HCT116 (cell line): ENCODE data around the gene RGS12. TPM values are rescaled to one million over a fixed set of nuclear protein-coding genes. Genes with fewer than 3 reads are reported as not detected.

Experiments used
- ATAC-seq: fragments of 200-7000 bp; cut with Tn5 transposase; 2 replicates; pipeline ENCODE4 v1.9.1; 2020; ENCODE audit warnings: mild to moderate bottlenecking, moderate library complexity
- BruUV-seq: library from RNA; stranded (reverse); fragments of 400-500 nt; replicated peaks from 2 replicates; lab custom pipeline; 2021; lab: Mats Ljungman, UMichigan
- CTCF ChIA-PET: fragments of 300-600 bp; sonication (Branson Sonifier 250); formaldehyde crosslinking; loops from one replicate; lab custom pipeline; 2021; ENCODE audit warnings: antibody characterized with exemption; lab: Charles Lee
- POLR2A ChIA-PET: fragments of 300-600, 350-600 bp; sonication (Branson Sonifier 250); formaldehyde crosslinking; loops from one replicate; lab custom pipeline; 2021; ENCODE audit warnings: antibody characterized with exemption; lab: Charles Lee
- RAD21 ChIA-PET, 2 experiments: fragments of 300-600 bp; sonication (Branson Sonifier 250); formaldehyde crosslinking; loops; one replicate each; lab custom pipeline; 2023; ENCODE audit warnings: low total read pairs in 2 of 2; ENCODE audit not compliant: uncharacterized antibody in 2 of 2, unreplicated experiment in 2 of 2, low non-redundant PET in 1 of 2; lab: Charles Lee
- DNase-seq: peaks from one replicate; pipeline ENCODE4 v3.0.0-alpha.2; 2010; ENCODE audit warnings: low read depth, low spot score
- H2AFZ ChIP-seq: fragments of 200-600 bp; shearing (Covaris generic), sonication (generic); 2 replicates; pipeline ENCODE4 v1.6.1; 2017; ENCODE audit warnings: low read depth, mixed run types, mixed read lengths, antibody characterized with exemption, low read length; ENCODE audit not compliant: poor library complexity, severe bottlenecking
- H3K27ac ChIP-seq: 2 replicates; pipeline ENCODE4 v1.5.1; 2012; ENCODE audit warnings: low read depth, low read length
- H3K27me3 ChIP-seq: fragments of 200-600 bp; sonication (generic); 2 replicates; pipeline ENCODE4 v1.6.1; 2016; ENCODE audit warnings: mixed run types, low read length, mixed read lengths; ENCODE audit not compliant: insufficient read depth
- H3K36me3 ChIP-seq, 2 experiments: fragments of 200-500 bp in 1 of 2; fragments of 200-600 bp in 1 of 2; sonication (Bioruptor generic) in 1 of 2; sonication (generic) in 1 of 2; 2 replicates each; pipeline versions ENCODE4 v1.5.1 to v1.6.1; 2014 to 2016; ENCODE audit warnings: low read length in 2 of 2, inconsistent platforms in 1 of 2, mixed read lengths in 1 of 2, mixed run types in 1 of 2; ENCODE audit not compliant: insufficient read depth in 2 of 2, control insufficient read depth in 1 of 2
- H3K4me1 ChIP-seq, 2 experiments: fragments of 200-600 bp in 1 of 2; sonication (generic) in 1 of 2; 2 replicates each; pipeline versions ENCODE4 v1.5.1 to v1.6.1; 2012 to 2017; ENCODE audit warnings: low read length in 2 of 2, inconsistent platforms in 1 of 2, mild to moderate bottlenecking in 1 of 2, mixed read lengths in 1 of 2, mixed run types in 1 of 2, moderate library complexity in 1 of 2; ENCODE audit not compliant: insufficient read depth in 2 of 2, control insufficient read depth in 1 of 2
- H3K4me2 ChIP-seq: fragments of 200-600 bp; sonication (generic); 2 replicates; pipeline ENCODE4 v1.6.1; 2017; ENCODE audit warnings: mixed run types, low read length, mixed read lengths
- H3K4me3 ChIP-seq, 2 experiments: fragments of 200-600 bp in 1 of 2; sonication (generic) in 1 of 2; replicated peaks in 1 of 2; 2 replicates each; pipeline ENCODE4 v1.5.1; 2011 to 2016; ENCODE audit warnings: low read length in 2 of 2, control low read depth in 1 of 2, low read depth in 1 of 2, mild to moderate bottlenecking in 1 of 2, mixed read lengths in 1 of 2, mixed run types in 1 of 2
- H3K79me2 ChIP-seq: fragments of 200-600 bp; sonication (generic); 2 replicates; pipeline ENCODE4 v1.6.1; 2017; ENCODE audit warnings: mild to moderate bottlenecking, mixed run types, low read length, moderate library complexity, mixed read lengths; ENCODE audit not compliant: insufficient read depth
- H3K9ac ChIP-seq: fragments of 200-600 bp; sonication (generic); 2 replicates; pipeline ENCODE4 v1.6.1; 2016; ENCODE audit warnings: low read length, mixed read lengths
- H3K9me2 ChIP-seq: fragments of 200-600 bp; sonication (generic), shearing (Covaris generic); 2 replicates; pipeline ENCODE4 v1.6.1; 2017; ENCODE audit warnings: mixed run types, mild to moderate bottlenecking, moderate library complexity; ENCODE audit not compliant: insufficient read depth
- H3K9me3 ChIP-seq, 2 experiments: fragments of 200-500 bp in 1 of 2; fragments of 200-600 bp in 1 of 2; sonication (Bioruptor generic) in 1 of 2; sonication (generic) in 1 of 2; 2 replicates each; pipeline ENCODE4 v1.6.1; 2014 to 2017; ENCODE audit warnings: low read length in 2 of 2, mixed read lengths in 2 of 2, inconsistent platforms in 1 of 2, low read depth in 1 of 2, mild to moderate bottlenecking in 1 of 2, mixed run types in 1 of 2, moderate library complexity in 1 of 2; ENCODE audit not compliant: control insufficient read depth in 1 of 2, insufficient read depth in 1 of 2
- H4K20me1 ChIP-seq: fragments of 200-600 bp; sonication (generic), shearing (Covaris generic); 2 replicates; pipeline ENCODE4 v1.6.1; 2017; ENCODE audit warnings: mixed run types, mild to moderate bottlenecking, moderate library complexity; ENCODE audit not compliant: insufficient read depth
- EGR1 ChIP-seq: IDR thresholded peaks from 2 replicates; pipeline ENCODE4 v1.6.1; 2012; ENCODE audit warnings: low read depth
- ELF1 ChIP-seq: IDR thresholded peaks from 2 replicates; pipeline ENCODE4 v1.6.1; 2012; ENCODE audit warnings: low read depth, borderline replicate concordance
- EZH2phosphoT487 ChIP-seq: fragments of 200-600 bp; IDR thresholded peaks from 2 replicates; pipeline ENCODE4 v1.6.1; 2018; ENCODE audit warnings: antibody characterized with exemption, borderline replicate concordance
- JUND ChIP-seq: IDR thresholded peaks from 2 replicates; pipeline ENCODE4 v1.6.1; 2012
- YY1 ChIP-seq: IDR thresholded peaks from 2 replicates; pipeline ENCODE4 v1.6.1; 2011; ENCODE audit warnings: low read length, low read depth, moderate library complexity, mild to moderate bottlenecking; ENCODE audit not compliant: insufficient replicate concordance; ENCODE audit errors: extremely low read depth
- ZNF274 ChIP-seq: fragments of 200-500 bp; sonication (Bioruptor generic); IDR thresholded peaks from 2 replicates; pipeline ENCODE4 v1.6.1; 2014; ENCODE audit warnings: mild to moderate bottlenecking, low read depth, low read length, inconsistent platforms
- intact Hi-C: fragments of 100-400 bp; cut with micrococcal nuclease; formaldehyde crosslinking; loops from 2 replicates; pipeline ENCODE4 v1.10.0; 2022
- total RNA-seq: library from RNA; stranded (reverse); gene quantifications from one replicate; pipeline ENCODE4 v1.2.1, GENCODE V29; 2021; ENCODE audit not compliant: unreplicated experiment
- TF ChIP-seq, protein P1 (sequence below): IDR thresholded peaks from 2 replicates; pipeline ENCODE4 v1.6.1; 2011; ENCODE audit warnings: mild to moderate bottlenecking, low read length, moderate library complexity; ENCODE audit not compliant: insufficient replicate concordance; ENCODE audit errors: extremely low read depth
- TF ChIP-seq, protein P2 (sequence below): IDR thresholded peaks from 2 replicates; pipeline ENCODE4 v1.6.1; 2012

RGS12 gene
- total RNA-seq, 1 experiment from 2014 or later: 22.2 TPM

DNA sequence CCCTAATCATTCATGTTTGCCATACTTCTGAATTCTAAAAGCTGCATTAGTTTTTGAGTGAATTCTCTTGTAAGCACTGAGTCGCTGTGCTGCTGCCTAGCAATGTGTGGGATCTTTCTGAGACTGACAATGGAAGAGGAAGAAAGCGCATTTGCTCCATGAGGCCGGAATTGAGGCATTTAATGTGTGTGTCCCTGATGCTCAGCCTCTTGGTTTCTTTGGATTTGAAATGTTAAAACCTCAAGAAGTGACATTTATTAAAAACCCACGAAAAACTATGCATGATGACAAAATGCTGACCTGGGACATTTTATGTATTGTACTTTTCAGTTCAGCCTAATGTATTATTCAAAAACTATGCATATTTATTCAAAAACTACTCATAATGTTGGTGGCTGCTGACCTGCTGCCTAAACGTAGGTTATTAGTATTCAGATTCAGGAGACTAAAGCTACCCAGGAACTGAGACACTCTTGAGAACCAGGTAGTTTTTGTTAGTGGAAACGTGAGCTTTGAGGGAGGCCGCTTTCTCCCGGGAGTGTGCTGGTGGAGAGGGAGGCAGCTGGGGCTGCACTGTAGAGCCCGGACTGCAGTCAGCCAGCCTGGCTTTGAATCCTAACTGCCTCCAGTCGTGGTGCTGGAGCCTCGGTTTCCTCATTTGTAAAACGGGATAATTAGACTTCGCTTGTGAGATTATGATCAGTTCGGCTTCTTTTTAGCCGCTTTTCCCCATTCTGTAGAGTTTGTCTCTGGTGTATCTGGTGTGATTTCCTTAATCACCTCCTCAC lies 11.3 kb downstream of the RGS12 start (continued):
- TF ChIP-seq, protein P1, sequence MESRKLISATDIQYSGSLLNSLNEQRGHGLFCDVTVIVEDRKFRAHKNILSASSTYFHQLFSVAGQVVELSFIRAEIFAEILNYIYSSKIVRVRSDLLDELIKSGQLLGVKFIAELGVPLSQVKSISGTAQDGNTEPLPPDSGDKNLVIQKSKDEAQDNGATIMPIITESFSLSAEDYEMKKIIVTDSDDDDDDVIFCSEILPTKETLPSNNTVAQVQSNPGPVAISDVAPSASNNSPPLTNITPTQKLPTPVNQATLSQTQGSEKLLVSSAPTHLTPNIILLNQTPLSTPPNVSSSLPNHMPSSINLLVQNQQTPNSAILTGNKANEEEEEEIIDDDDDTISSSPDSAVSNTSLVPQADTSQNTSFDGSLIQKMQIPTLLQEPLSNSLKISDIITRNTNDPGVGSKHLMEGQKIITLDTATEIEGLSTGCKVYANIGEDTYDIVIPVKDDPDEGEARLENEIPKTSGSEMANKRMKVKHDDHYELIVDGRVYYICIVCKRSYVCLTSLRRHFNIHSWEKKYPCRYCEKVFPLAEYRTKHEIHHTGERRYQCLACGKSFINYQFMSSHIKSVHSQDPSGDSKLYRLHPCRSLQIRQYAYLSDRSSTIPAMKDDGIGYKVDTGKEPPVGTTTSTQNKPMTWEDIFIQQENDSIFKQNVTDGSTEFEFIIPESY: no peak
- TF ChIP-seq EZH2phosphoT487 (no peak), ELF1 (no peak)

DNA sequence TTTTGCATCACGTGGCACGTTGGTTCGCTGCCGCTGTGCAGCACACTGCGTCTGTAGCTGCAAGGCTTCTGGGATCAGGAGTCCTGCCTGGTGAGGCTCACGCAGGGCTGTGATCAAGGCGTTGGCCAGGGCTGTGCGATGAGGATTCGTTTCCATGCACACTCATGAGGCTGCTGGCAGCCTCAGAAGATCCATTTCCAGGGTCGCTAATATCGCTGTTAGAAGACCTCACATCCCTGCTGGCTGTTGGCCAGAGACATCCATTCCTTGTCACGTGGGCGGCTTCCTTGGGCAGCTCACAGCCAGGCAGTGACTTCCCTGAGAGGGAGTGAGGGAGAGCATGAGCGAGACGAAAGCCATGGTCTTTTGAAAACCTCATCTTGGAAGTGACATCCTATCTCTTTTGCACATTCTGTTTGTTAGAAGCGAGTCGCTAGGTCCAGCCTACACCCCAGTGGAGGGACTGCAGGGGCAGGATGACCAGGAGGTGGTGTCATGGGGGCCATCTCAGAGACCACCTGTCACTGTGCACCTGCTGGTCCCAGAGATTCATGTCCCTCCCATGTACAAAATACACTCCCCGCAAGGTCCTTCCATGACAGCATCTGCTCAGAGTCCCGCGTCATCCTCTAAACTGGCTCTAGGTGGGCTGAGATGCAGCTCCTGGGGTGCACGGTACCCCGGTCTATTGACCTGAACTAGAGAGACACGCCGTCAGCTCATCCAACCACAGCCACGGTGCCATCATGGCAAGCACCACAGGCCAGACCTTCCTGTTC lies 12.2 kb downstream of the RGS12 start:
- Histone ChIP-seq H3K4me1 (peaks cover 0 to 10% of the 10 kb centered on the region in 2 experiments; a peak in 1 of 4 replicates), H3K9ac (no peak overlapping the region), H3K9me3 (no peaks in the 10 kb centered on the region), H3K27me3 (no peaks in the 10 kb centered on the region), H4K20me1 (no peaks in the 10 kb centered on the region), H3K4me2 (no peak overlapping the region), H2AFZ (no peak overlapping the region), H3K79me2 (0 out of 2 replicates have a peak, but pooled peaks cover 11% of the 10 kb centered on the region), H3K36me3 (no peaks in the 10 kb centered on the region), H3K27ac (no peak overlapping the region), H3K4me3 (no peak overlapping the region), H3K9me2 (no peaks in the 10 kb centered on the region)
- intact Hi-C loops: no loop called here
- ATAC-seq (no peak), DNase-seq (no peak)
- ChIA-PET RAD21 (no interaction called here), CTCF (no interaction called here), POLR2A (no interaction called here)
- no TSS peak for BruUV-seq
- no peak for TF ChIP-seq JUND
- no peak for TF ChIP-seq ELF1
- TF ChIP-seq EGR1: no peak
- TF ChIP-seq, protein P2, sequence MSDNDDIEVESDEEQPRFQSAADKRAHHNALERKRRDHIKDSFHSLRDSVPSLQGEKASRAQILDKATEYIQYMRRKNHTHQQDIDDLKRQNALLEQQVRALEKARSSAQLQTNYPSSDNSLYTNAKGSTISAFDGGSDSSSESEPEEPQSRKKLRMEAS: no peak
- no peak for TF ChIP-seq ZNF274
- no peak for TF ChIP-seq YY1
